C4-2B (cell line): ENCODE data around the gene POLR2A.

Experiments
- H3K27ac ChIP-seq: fragments of 450-650 bp; 2 replicates; pipeline ENCODE4 v1.5.1; 2017
- CTCF ChIP-seq: fragments of 450-650 bp; conservative IDR thresholded peaks from 2 replicates; pipeline ENCODE4 v1.5.1; 2017; ENCODE audit warnings: mild to moderate bottlenecking
- ZFX ChIP-seq: fragments of 450-650 bp; IDR thresholded peaks from 2 replicates; pipeline ENCODE4 v1.6.1; 2017

POLR2A gene

DNA sequence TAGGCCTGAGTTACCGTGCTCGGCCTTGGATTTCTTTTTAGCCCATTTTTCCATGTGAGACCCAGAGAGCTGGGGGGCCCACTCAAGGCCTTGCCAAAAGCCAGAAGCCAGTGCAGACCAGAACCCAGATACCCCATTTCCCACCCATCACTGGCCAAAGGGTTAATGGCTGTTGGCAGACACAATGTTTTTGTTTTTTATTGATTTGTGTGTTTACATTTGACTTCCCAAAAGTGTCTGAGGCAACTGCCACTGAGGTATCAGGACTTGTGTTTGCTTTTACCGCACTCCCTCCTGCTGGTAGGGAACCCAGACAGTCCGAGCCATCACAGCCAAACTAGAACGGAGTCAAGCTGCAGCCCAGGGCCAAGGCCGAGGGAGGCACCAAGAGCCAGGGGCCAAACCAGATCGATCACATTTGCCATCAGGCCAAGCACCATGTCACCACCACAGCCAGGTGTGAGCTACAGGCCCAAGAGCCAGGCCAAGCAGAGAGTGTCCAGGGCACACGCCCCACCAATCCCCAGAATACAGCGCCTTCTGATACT is 57.0 kb downstream of the POLR2A start:
- no peak overlapping the region for H3K27ac ChIP-seq
- TF ChIP-seq CTCF, result no peak
- TF ChIP-seq ZFX, result no peak

- no peak overlapping the region for H3K27ac ChIP-seq
- no peak for TF ChIP-seq CTCF
- no peak for TF ChIP-seq ZFX
Observed at GRCh38 chr17:7544911-7545310, 60.7 kb downstream of the POLR2A start.

GRCh38 chr17:7548585-7549400 is 64.6 kb downstream of the POLR2A start, which contains the start of gene TNFSF12:
TNFSF12 (plus strand) TSS chr17:7549058; CDS start chr17:7549154, 96 bp downstream.
- H3K27ac ChIP-seq, result no peak within 1 kb of the TSS
- TF ChIP-seq CTCF (no peak), ZFX (no peak)
